HG03060 (cell line): ENCODE measurements around the gene RPS19.
A peak's percentile ranks its signal among the peaks of the same experiment; 100 is the strongest.

Experiments
- ATAC-seq: cut with Tn5 transposase; IDR thresholded peaks from one replicate; pipeline ENCODE4 v1.9.1; 2021; ENCODE audit warnings: low read depth, moderate number of reproducible peaks; ENCODE audit not compliant: unreplicated experiment

Gene RPS19

GRCh38 chr19:41859618-41860418 is at the start of gene RPS19:
TSS of gene RPS19 (plus strand) at chr19:41860255. CDS start at chr19:41860775, 520 bp downstream.
- ATAC-seq = peak; percentile 74

GRCh38 chr19:41810301-41810700 is 49.8 kb upstream of the RPS19 start:
- ATAC-seq = no peak

GRCh38 chr19:41811036-41811435 is 49.0 kb upstream of the RPS19 start:
- ATAC-seq = no peak

- ATAC-seq = no peak
Observed at GRCh38 chr19:41811981-41812380, 48.1 kb upstream of the RPS19 start.

- no peak for ATAC-seq
Observed at GRCh38 chr19:41813911-41814310, 46.1 kb upstream of the RPS19 start.

GRCh38 chr19:41815301-41815700 is 44.8 kb upstream of the RPS19 start:
- no peak for ATAC-seq

- no peak for ATAC-seq
Observed at GRCh38 chr19:41816761-41817160, 43.3 kb upstream of the RPS19 start.

GRCh38 chr19:41821003-41821735 is 38.9 kb upstream of the RPS19 start:
- no peak for ATAC-seq

- no peak for ATAC-seq
Observed at GRCh38 chr19:41837981-41838708, 21.9 kb upstream of the RPS19 start.

GRCh38 chr19:41839211-41839610 is 20.8 kb upstream of the RPS19 start:
- ATAC-seq = no peak

GRCh38 chr19:41843371-41843770 is 16.7 kb upstream of the RPS19 start:
- no peak for ATAC-seq

GRCh38 chr19:41844601-41845000 is 15.5 kb upstream of the RPS19 start, which contains the start of gene LYPD4:
TSS of gene LYPD4 (minus strand) at chr19:41844683. CDS start at chr19:41839285, 5,398 bp downstream.
- ATAC-seq = no peak

GRCh38 chr19:41845001-41845050 is 15.2 kb upstream of the RPS19 start, which contains the start of gene DMRTC2:
TSS of gene DMRTC2 (plus strand) at chr19:41845042. CDS start at chr19:41847429, 2,387 bp downstream.
- no peak for ATAC-seq

GRCh38 chr19:41845051-41845590 is 14.9 kb upstream of the RPS19 start:
- no peak for ATAC-seq

GRCh38 chr19:41847351-41848105 is 12.5 kb upstream of the RPS19 start:
- ATAC-seq = no peak

GRCh38 chr19:41848666-41849065 is 11.4 kb upstream of the RPS19 start:
- ATAC-seq = no peak

GRCh38 chr19:41849067-41849466 is 11.0 kb upstream of the RPS19 start:
- no peak for ATAC-seq

GRCh38 chr19:41850381-41850780 is 9.7 kb upstream of the RPS19 start:
- ATAC-seq = no peak

GRCh38 chr19:41851456-41851855 is 8.6 kb upstream of the RPS19 start:
- ATAC-seq = no peak

GRCh38 chr19:41853344-41853743 is 6.7 kb upstream of the RPS19 start:
- no peak for ATAC-seq

GRCh38 chr19:41853768-41854167 is 6.3 kb upstream of the RPS19 start:
- no peak for ATAC-seq
